CD4-positive, alpha-beta memory T cell (primary cell): Measurements from ENCODE around the gene ADD2. TPM values are rescaled to one million over a fixed set of nuclear protein-coding genes. Genes with fewer than 3 reads are reported as not detected.

Source experiments
- CTCF ChIA-PET: fragments of 350-600 bp; sonication (Branson Sonifier 250); formaldehyde crosslinking; loops from one replicate; lab custom pipeline; 2021; ENCODE audit warnings: inconsistent platforms; ENCODE audit not compliant: partially characterized antibody; lab: Charles Lee
- POLR2A ChIA-PET: fragments of 350-600 bp; sonication (Branson Sonifier 250); formaldehyde crosslinking; loops from one replicate; lab custom pipeline; 2021; ENCODE audit not compliant: partially characterized antibody; lab: Charles Lee
- DNase-seq, 5 donors: peaks; one replicate each; pipeline versions ENCODE4 v3.0.0 to v3.0.0-alpha.2; 2020 to 2022; ENCODE audit warnings: mixed read lengths in 1 of 5
- H3K27ac ChIP-seq: one replicate; pipeline ENCODE4 v1.7.0; 2013; ENCODE audit warnings: low read depth, low read length
- H3K27me3 ChIP-seq: 2 replicates; pipeline ENCODE4 v1.7.0; 2013; ENCODE audit warnings: mild to moderate bottlenecking, low read length, moderate library complexity; ENCODE audit not compliant: insufficient read depth
- H3K36me3 ChIP-seq: 2 replicates; pipeline ENCODE4 v1.7.0; 2013; ENCODE audit warnings: mild to moderate bottlenecking, low read length, moderate library complexity; ENCODE audit not compliant: insufficient read depth
- H3K4me1 ChIP-seq: 2 replicates; pipeline ENCODE4 v1.7.0; 2013; ENCODE audit warnings: mild to moderate bottlenecking, low read length, moderate library complexity; ENCODE audit not compliant: insufficient read depth
- H3K4me3 ChIP-seq, 2 donors: one replicate each; pipeline ENCODE4 v1.7.0; 2013; ENCODE audit warnings: low read length in 2 of 2, mild to moderate bottlenecking in 1 of 2
- H3K9me3 ChIP-seq, 2 donors: one replicate each; pipeline ENCODE4 v1.7.0; 2013; ENCODE audit warnings: low read length in 2 of 2, control low read depth in 1 of 2; ENCODE audit not compliant: control insufficient read depth in 1 of 2
- H3K27ac Mint-ChIP-seq, 7 donors: one replicate each; pipeline ENCODE4 v1.8.0; 2020 to 2021; ENCODE audit warnings: mixed read lengths in 7 of 7, mild to moderate bottlenecking in 6 of 7, inconsistent platforms in 3 of 7, moderate library complexity in 3 of 7
- H3K27me3 Mint-ChIP-seq, 2 donors: one replicate each; pipeline ENCODE4 v1.8.0; 2020 to 2021; ENCODE audit warnings: mixed read lengths in 2 of 2
- H3K36me3 Mint-ChIP-seq, 2 donors: one replicate each; pipeline ENCODE4 v1.8.0; 2020 to 2021; ENCODE audit warnings: mixed read lengths in 2 of 2, inconsistent platforms in 1 of 2, mild to moderate bottlenecking in 1 of 2
- H3K4me1 Mint-ChIP-seq, 4 donors: one replicate each; pipeline ENCODE4 v1.8.0; 2020 to 2021; ENCODE audit warnings: mixed read lengths in 4 of 4, mild to moderate bottlenecking in 1 of 4
- H3K4me3 Mint-ChIP-seq, 8 donors: one replicate each; pipeline ENCODE4 v1.8.0; 2020 to 2021; ENCODE audit warnings: mixed read lengths in 8 of 8, mild to moderate bottlenecking in 7 of 8, moderate library complexity in 6 of 8, inconsistent platforms in 3 of 8
- H3K9me3 Mint-ChIP-seq, 8 donors: one replicate each; pipeline ENCODE4 v1.8.0; 2020 to 2021; ENCODE audit warnings: mixed read lengths in 8 of 8, mild to moderate bottlenecking in 5 of 8, inconsistent platforms in 3 of 8, moderate library complexity in 1 of 8
- intact Hi-C: fragments of 100-400 bp; cut with micrococcal nuclease; formaldehyde crosslinking; loops from one replicate; pipeline ENCODE4 v1.15.1; 2023
- polyA plus RNA-seq, 2 donors: library from polyadenylated mRNA; unstranded; fragments of 300-500 nt; fragmentation: Illumina TruSeq; gene quantifications; one replicate each; pipeline ENCODE4 v1.2.3, GENCODE V29; 2021
- total RNA-seq, 2 experiments: library from RNA; stranded (reverse); gene quantifications; one replicate each; pipeline ENCODE4 v1.2.3, GENCODE V29; 2021

The ADD2 gene
- total and polyA plus RNA-seq, 4 experiments from 2014 or later = 0.41 to 1.1 (median 0.94) TPM; not detected in 1

GRCh38 chr2:70751881-70752280 lies 16.1 kb downstream of the ADD2 start:
- intact Hi-C loops = no loop called here
- H3K4me3 ChIP-seq = no peak overlapping the region
- no peaks in the 10 kb centered on the region for H3K4me1 ChIP-seq
- H3K27me3 ChIP-seq = peaks cover 3% of the 10 kb centered on the region
- Mint-ChIP-seq H3K27me3 (peaks cover 15 to 19% of the 10 kb centered on the region in 2 donors), H3K36me3 (no peaks in the 10 kb centered on the region), H3K4me1 (no peaks in the 10 kb centered on the region), H3K9me3 (peaks cover 0 to 3% (median 0%) of the 10 kb centered on the region in 8 donors), H3K27ac (no peak overlapping the region), H3K4me3 (no peak overlapping the region)
- ChIA-PET POLR2A (no interaction called here), CTCF (no interaction called here)
- DNase-seq = no peak
- H3K9me3 ChIP-seq = no peaks in the 10 kb centered on the region
- H3K36me3 ChIP-seq = no peaks in the 10 kb centered on the region
- H3K27ac ChIP-seq = no peak overlapping the region

- Histone ChIP-seq H3K4me1 (no peaks in the 10 kb centered on the region), H3K9me3 (no peaks in the 10 kb centered on the region), H3K27me3 (peaks cover 3% of the 10 kb centered on the region), H3K4me3 (no peak overlapping the region), H3K27ac (no peak overlapping the region), H3K36me3 (no peaks in the 10 kb centered on the region)
- Mint-ChIP-seq H3K4me1 (no peaks in the 10 kb centered on the region), H3K36me3 (no peaks in the 10 kb centered on the region), H3K4me3 (no peak overlapping the region), H3K27me3 (peaks cover 10 to 13% of the 10 kb centered on the region in 2 donors), H3K27ac (peak overlapping the region in 1 of 7 donors; percentile 61), H3K9me3 (peaks cover 0 to 3% (median 0%) of the 10 kb centered on the region in 8 donors)
- CTCF ChIA-PET = no interaction called here
- POLR2A ChIA-PET = no interaction called here
- DNase-seq = no peak
- intact Hi-C loops = no loop called here
These were observed 17.7 kb downstream of the ADD2 start for GRCh38 chr2:70750320-70750719.

DNA sequence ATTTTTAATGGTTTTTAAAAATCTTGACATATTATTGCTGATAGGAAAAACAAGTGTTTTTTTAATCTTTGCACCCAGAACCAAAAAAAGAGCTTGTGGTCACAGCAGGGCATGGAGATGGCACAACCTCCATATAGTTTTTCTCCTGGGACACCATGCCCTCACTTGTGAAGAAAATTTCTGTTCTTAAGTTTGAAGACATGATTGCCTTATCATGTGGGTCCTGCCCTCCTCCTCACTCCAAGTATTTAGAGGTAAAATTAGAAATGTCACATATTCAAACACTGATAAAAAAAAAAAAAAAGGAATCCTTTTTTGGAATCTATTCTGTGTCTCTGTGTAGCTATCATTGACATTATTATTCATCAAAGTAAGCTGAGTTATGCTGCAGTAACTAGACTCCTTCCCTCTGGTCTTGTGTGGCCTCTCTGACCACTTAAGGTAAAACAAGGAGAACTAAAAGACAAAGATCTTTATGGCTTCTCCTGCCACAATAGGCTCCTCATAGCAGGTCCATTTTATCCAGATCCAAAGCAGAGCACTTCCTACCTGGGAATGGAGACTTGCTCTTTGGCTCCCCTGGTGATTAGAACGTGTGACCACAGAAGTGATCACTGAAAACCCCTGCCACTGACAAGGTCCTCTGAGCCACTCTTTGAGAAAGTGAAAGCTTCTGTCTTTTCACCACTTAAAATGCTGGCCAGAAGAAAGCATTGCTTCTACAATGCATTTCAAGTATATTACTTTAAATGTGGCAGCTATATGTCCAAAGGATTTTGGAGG lies 19.8 kb downstream of the ADD2 start:
- H3K36me3 ChIP-seq = no peaks in the 10 kb centered on the region
- H3K4me1 Mint-ChIP-seq = no peaks in the 10 kb centered on the region
- no peak overlapping the region for H3K27ac ChIP-seq
- no peaks in the 10 kb centered on the region for H3K27me3 ChIP-seq
- intact Hi-C loops = no loop called here
- H3K4me1 ChIP-seq = no peaks in the 10 kb centered on the region
- no peak overlapping the region for H3K4me3 ChIP-seq
- no peak for DNase-seq
- peaks cover 12 to 18% of the 10 kb centered on the region in 2 donors for H3K27me3 Mint-ChIP-seq
- ChIA-PET POLR2A (no interaction called here), CTCF (no interaction called here)
- peaks cover 0 to 3% (median 0%) of the 10 kb centered on the region in 8 donors for H3K9me3 Mint-ChIP-seq
- no peak overlapping the region for H3K27ac Mint-ChIP-seq
- H3K36me3 Mint-ChIP-seq = no peaks in the 10 kb centered on the region
- no peaks in the 10 kb centered on the region for H3K9me3 ChIP-seq
- H3K4me3 Mint-ChIP-seq = no peak overlapping the region

- H3K9me3 ChIP-seq = no peaks in the 10 kb centered on the region
- Mint-ChIP-seq H3K27ac (no peak overlapping the region), H3K36me3 (no peaks in the 10 kb centered on the region), H3K27me3 (peaks cover 12 to 18% of the 10 kb centered on the region in 2 donors), H3K4me1 (no peaks in the 10 kb centered on the region), H3K9me3 (peaks cover 0 to 3% (median 0%) of the 10 kb centered on the region in 8 donors), H3K4me3 (no peak overlapping the region)
- ChIA-PET CTCF (no interaction called here), POLR2A (no interaction called here)
- no peaks in the 10 kb centered on the region for H3K4me1 ChIP-seq
- no peaks in the 10 kb centered on the region for H3K27me3 ChIP-seq
- no peak overlapping the region for H3K4me3 ChIP-seq
- no peak for DNase-seq
- intact Hi-C loops = no loop called here
- H3K36me3 ChIP-seq = no peaks in the 10 kb centered on the region
- no peak overlapping the region for H3K27ac ChIP-seq
These were observed 20.7 kb downstream of the ADD2 start for GRCh38 chr2:70747284-70747683.

DNA sequence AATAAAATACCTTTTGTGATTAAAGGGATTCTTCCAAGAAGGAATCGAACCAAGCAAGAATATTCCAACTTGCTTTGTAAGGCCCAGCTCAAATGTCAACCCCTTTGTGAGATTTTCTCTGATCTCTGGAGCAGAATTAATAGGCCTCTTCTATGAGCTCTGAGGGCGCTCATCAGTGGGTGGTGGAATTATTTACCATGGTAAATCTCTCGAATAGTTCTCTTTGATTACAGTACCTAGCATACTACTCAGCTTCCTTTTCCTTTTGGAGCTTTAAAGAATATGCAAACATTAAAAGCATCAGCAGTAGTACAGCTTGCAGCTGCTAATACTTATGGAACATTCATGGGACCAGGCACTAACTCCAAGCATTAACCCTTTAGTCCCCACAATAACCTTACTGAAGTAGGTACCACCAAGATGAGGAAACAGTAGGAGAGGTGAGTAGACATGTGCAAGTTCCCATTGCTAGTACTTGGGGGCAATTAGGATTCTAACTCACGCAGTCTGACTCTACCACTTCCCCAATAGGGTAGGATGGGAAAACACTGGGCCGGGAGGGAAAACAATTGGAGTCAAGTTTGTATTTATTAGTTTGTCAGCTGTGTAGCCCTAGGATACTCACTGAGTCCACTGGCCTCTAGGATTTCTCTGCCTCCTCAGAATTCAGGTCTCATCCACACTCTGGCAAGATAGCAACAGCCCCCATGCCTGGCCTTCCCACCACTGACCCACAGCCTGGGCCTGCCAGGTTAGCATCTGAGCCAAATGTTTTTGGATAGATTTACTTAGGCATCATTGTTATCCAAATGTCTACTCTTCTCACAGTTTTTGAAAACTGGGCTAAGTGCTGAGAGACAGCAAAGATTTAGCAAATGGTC lies 21.7 kb downstream of the ADD2 start:
- H3K4me1 Mint-ChIP-seq = no peaks in the 10 kb centered on the region
- ChIA-PET POLR2A (no interaction called here), CTCF (interaction anchor here (1.0 kb wide), 1 partner anchor 8 kb away, joined by 3 read pairs; no protein-coding TSS in a partner anchor)
- no peaks in the 10 kb centered on the region for H3K4me1 ChIP-seq
- no peaks in the 10 kb centered on the region for H3K36me3 ChIP-seq
- H3K9me3 ChIP-seq = no peaks in the 10 kb centered on the region
- no peak for DNase-seq
- H3K36me3 Mint-ChIP-seq = no peaks in the 10 kb centered on the region
- peaks cover 0 to 3% (median 0%) of the 10 kb centered on the region in 8 donors for H3K9me3 Mint-ChIP-seq
- H3K4me3 Mint-ChIP-seq = no peak overlapping the region
- H3K4me3 ChIP-seq = no peak overlapping the region
- no peak overlapping the region for H3K27ac Mint-ChIP-seq
- H3K27ac ChIP-seq = no peak overlapping the region
- H3K27me3 ChIP-seq = no peaks in the 10 kb centered on the region
- H3K27me3 Mint-ChIP-seq = peaks cover 9 to 17% of the 10 kb centered on the region in 2 donors
- intact Hi-C loops = no loop called here

- no peaks in the 10 kb centered on the region for H3K36me3 ChIP-seq
- no peaks in the 10 kb centered on the region for H3K27me3 ChIP-seq
- no peak overlapping the region for H3K4me3 ChIP-seq
- H3K9me3 Mint-ChIP-seq = peaks cover 0 to 3% (median 0%) of the 10 kb centered on the region in 8 donors
- no peaks in the 10 kb centered on the region for H3K4me1 ChIP-seq
- DNase-seq = no peak
- intact Hi-C loops = no loop called here
- H3K27ac Mint-ChIP-seq = no peak overlapping the region
- H3K36me3 Mint-ChIP-seq = no peaks in the 10 kb centered on the region
- ChIA-PET CTCF (interaction anchor here (1.0 kb wide), 1 partner anchor 9 kb away, joined by 3 read pairs; no protein-coding TSS in a partner anchor), POLR2A (no interaction called here)
- H3K4me3 Mint-ChIP-seq = no peak overlapping the region
- no peaks in the 10 kb centered on the region for H3K9me3 ChIP-seq
- no peak overlapping the region for H3K27ac ChIP-seq
- peaks cover 8 to 21% of the 10 kb centered on the region in 2 donors for H3K27me3 Mint-ChIP-seq
- no peaks in the 10 kb centered on the region for H3K4me1 Mint-ChIP-seq
These were observed 22.6 kb downstream of the ADD2 start for GRCh38 chr2:70745276-70745825.

DNA sequence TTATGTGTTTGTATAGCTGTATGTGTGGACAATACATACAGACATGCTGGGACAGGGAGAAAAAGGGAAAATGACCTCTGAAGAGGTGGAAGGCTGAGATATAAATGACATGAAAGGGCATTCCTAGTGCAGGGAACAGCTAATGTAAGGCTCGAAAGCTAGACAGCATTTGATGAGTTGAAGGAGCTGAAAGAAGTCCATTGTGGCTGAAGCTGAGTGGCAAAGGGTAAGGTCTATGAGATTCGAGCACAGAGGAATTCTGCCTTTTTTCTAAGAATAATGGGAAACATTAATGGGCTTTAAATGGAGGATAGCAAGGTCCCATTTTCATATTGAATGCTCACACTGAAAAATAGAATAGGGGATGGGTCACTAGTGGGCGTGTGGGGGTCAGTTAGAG lies 23.6 kb downstream of the ADD2 start:
- no peak overlapping the region for H3K4me3 Mint-ChIP-seq
- ChIA-PET CTCF (no interaction called here), POLR2A (interaction anchor here (1.1 kb wide), 1 partner anchor 12 kb away, joined by 3 read pairs; no protein-coding TSS in a partner anchor)
- H3K36me3 Mint-ChIP-seq = no peaks in the 10 kb centered on the region
- no peaks in the 10 kb centered on the region for H3K27me3 ChIP-seq
- peaks cover 0 to 4% (median 3%) of the 10 kb centered on the region in 8 donors for H3K9me3 Mint-ChIP-seq
- H3K27ac ChIP-seq = no peak overlapping the region
- H3K9me3 ChIP-seq = no peaks in the 10 kb centered on the region
- H3K36me3 ChIP-seq = no peaks in the 10 kb centered on the region
- no peak for DNase-seq
- H3K27me3 Mint-ChIP-seq = peaks cover 7 to 16% of the 10 kb centered on the region in 2 donors
- no peak overlapping the region for H3K27ac Mint-ChIP-seq
- H3K4me1 Mint-ChIP-seq = no peaks in the 10 kb centered on the region
- intact Hi-C loops = no loop called here
- H3K4me1 ChIP-seq = no peaks in the 10 kb centered on the region
- H3K4me3 ChIP-seq = no peak overlapping the region
